ENCODE measurements around the gene NAGS. TPM values are rescaled to one million over a fixed set of nuclear protein-coding genes. Genes with fewer than 3 reads are reported as not detected.

NAGS gene
- total RNA-seq, 1 experiment from 2014 or later = 1.6 TPM

GRCh38 chr17:44022246-44022645 is 17.8 kb downstream of the NAGS start:
- H3K27ac Mint-ChIP-seq (ENCODE audit: low read depth, unreplicated experiment) = no peak overlapping the region
- no TSS peak for BruUV-seq (replicated peaks)
- no peak overlapping the region for H3K4me3 Mint-ChIP-seq (ENCODE audit: unreplicated experiment)
- H3K9me3 Mint-ChIP-seq (ENCODE audit: unreplicated experiment) = no peaks in the 10 kb centered on the region
- TF ChIP-seq CTCF (IDR thresholded peaks at IDR 0.05; ENCODE audit: unreplicated experiment) = no peak
- intact Hi-C loops (cut with micrococcal nuclease) = no loop called here
- H3K27me3 Mint-ChIP-seq (ENCODE audit: insufficient read depth, unreplicated experiment) = no peaks in the 10 kb centered on the region
- H3K4me1 Mint-ChIP-seq (ENCODE audit: insufficient read depth, unreplicated experiment) = peaks cover 6% of the 10 kb centered on the region
- no peak for DNase-seq (ENCODE audit: unreplicated experiment)
- CTCF ChIA-PET = interaction anchor here (0.6 to 1.7 kb wide), 3 partner anchors 14 to 142 kb away, joined by 4 to 5 read pairs (median 5); no protein-coding TSS in a partner anchor
- POLR2A ChIA-PET = interaction anchor here (1.5 to 1.8 kb wide), 3 partner anchors 15 to 22 kb away, joined by 3 to 5 read pairs (median 3); no protein-coding TSS in a partner anchor
- H3K36me3 Mint-ChIP-seq (ENCODE audit: insufficient read depth, unreplicated experiment) = peaks cover 29% of the 10 kb centered on the region

GRCh38 chr17:44023545-44024270 is 19.3 kb downstream of the NAGS start:
- no peak overlapping the region for H3K4me3 Mint-ChIP-seq (ENCODE audit: unreplicated experiment)
- peaks cover 6% of the 10 kb centered on the region for H3K4me1 Mint-ChIP-seq (ENCODE audit: insufficient read depth, unreplicated experiment)
- no peak overlapping the region for H3K27ac Mint-ChIP-seq (ENCODE audit: low read depth, unreplicated experiment)
- no peaks in the 10 kb centered on the region for H3K9me3 Mint-ChIP-seq (ENCODE audit: unreplicated experiment)
- H3K36me3 Mint-ChIP-seq (ENCODE audit: insufficient read depth, unreplicated experiment) = peaks cover 23% of the 10 kb centered on the region
- TF ChIP-seq CTCF (IDR thresholded peaks at IDR 0.05; ENCODE audit: unreplicated experiment) = no peak
- POLR2A ChIA-PET = interaction anchor here (0.6 to 1.8 kb wide), 4 partner anchors 9 to 38 kb away, joined by 3 to 6 read pairs (median 3); no protein-coding TSS in a partner anchor
- no TSS peak for BruUV-seq (replicated peaks)
- no peaks in the 10 kb centered on the region for H3K27me3 Mint-ChIP-seq (ENCODE audit: insufficient read depth, unreplicated experiment)
- no peak for DNase-seq (ENCODE audit: unreplicated experiment)
- CTCF ChIA-PET = interaction anchor here (0.6 to 1.7 kb wide), 5 partner anchors 16 to 146 kb away, joined by 3 to 5 read pairs (median 3); no protein-coding TSS in a partner anchor
- intact Hi-C loops (cut with micrococcal nuclease) = no loop called here

- DNase-seq (ENCODE audit: unreplicated experiment) = no peak
- BruUV-seq (replicated peaks) = no TSS peak
- no peak for TF ChIP-seq CTCF (IDR thresholded peaks at IDR 0.05; ENCODE audit: unreplicated experiment)
- CTCF ChIA-PET = interaction anchor here (0.6 to 1.0 kb wide), 4 partner anchors 16 to 144 kb away, joined by 3 to 4 read pairs (median 3); no protein-coding TSS in a partner anchor
- H3K4me3 Mint-ChIP-seq (ENCODE audit: unreplicated experiment) = no peak overlapping the region
- POLR2A ChIA-PET = interaction anchor here (0.8 to 1.8 kb wide), 2 partner anchors 9 to 38 kb away, joined by 3 to 6 read pairs; no protein-coding TSS in a partner anchor
- no peak overlapping the region for H3K27ac Mint-ChIP-seq (ENCODE audit: low read depth, unreplicated experiment)
- H3K27me3 Mint-ChIP-seq (ENCODE audit: insufficient read depth, unreplicated experiment) = no peaks in the 10 kb centered on the region
- intact Hi-C loops (cut with micrococcal nuclease) = no loop called here
- H3K4me1 Mint-ChIP-seq (ENCODE audit: insufficient read depth, unreplicated experiment) = peaks cover 6% of the 10 kb centered on the region
- H3K36me3 Mint-ChIP-seq (ENCODE audit: insufficient read depth, unreplicated experiment) = peaks cover 23% of the 10 kb centered on the region
- no peaks in the 10 kb centered on the region for H3K9me3 Mint-ChIP-seq (ENCODE audit: unreplicated experiment)
These were observed 19.8 kb downstream of the NAGS start for GRCh38 chr17:44024271-44024663.

GRCh38 chr17:44024853-44025252 is 20.4 kb downstream of the NAGS start:
- CTCF ChIA-PET = interaction anchor here (0.7 to 1.0 kb wide), 4 partner anchors 16 to 144 kb away, joined by 3 to 4 read pairs (median 4); no protein-coding TSS in a partner anchor
- H3K4me3 Mint-ChIP-seq (ENCODE audit: unreplicated experiment) = no peak overlapping the region
- DNase-seq (ENCODE audit: unreplicated experiment) = no peak
- no peaks in the 10 kb centered on the region for H3K27me3 Mint-ChIP-seq (ENCODE audit: insufficient read depth, unreplicated experiment)
- no TSS peak for BruUV-seq (replicated peaks)
- H3K4me1 Mint-ChIP-seq (ENCODE audit: insufficient read depth, unreplicated experiment) = peaks cover 6% of the 10 kb centered on the region
- H3K9me3 Mint-ChIP-seq (ENCODE audit: unreplicated experiment) = no peaks in the 10 kb centered on the region
- no peak overlapping the region for H3K27ac Mint-ChIP-seq (ENCODE audit: low read depth, unreplicated experiment)
- intact Hi-C loops (cut with micrococcal nuclease) = no loop called here
- POLR2A ChIA-PET = no interaction called here
- no peak for TF ChIP-seq CTCF (IDR thresholded peaks at IDR 0.05; ENCODE audit: unreplicated experiment)
- peaks cover 23% of the 10 kb centered on the region for H3K36me3 Mint-ChIP-seq (ENCODE audit: insufficient read depth, unreplicated experiment)
